Measurements from ENCODE around the gene ZYG11A.

The ZYG11A gene

DNA sequence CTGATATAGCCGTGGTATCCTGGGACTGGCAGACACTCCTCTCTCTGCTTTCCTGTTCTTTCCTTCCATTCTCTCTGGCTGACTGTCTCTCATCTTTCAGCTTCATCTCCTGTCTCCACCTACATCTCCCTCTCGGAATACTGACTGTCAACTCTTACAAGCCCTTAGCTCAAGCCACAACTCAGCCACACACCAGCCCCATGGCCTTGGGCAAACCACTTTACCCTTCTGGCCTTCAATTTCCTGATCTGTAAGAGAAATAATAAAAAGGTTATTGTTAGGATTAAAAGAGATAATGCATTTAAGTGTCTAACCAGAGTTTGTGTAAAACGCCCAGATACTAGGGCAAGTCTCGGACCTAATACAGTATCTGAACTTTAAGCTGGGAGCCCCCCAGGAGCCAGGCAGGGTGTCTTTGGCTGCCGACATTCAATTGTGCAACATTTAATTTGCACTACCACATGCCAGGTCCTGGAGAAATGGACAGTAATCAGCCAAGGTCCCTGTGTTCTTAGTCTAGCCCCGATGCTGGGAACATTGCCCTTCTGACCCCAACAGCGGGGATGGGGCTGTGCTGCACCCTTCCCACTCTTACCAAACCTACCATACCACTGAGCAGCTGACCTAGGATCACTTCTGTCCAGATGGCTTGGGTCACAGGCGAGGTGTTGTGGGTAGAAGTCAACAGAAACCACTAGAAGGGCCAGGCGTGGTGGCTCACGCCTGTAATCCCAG is 73.8 kb downstream of the ZYG11A start:
- DNase-seq (ENCODE audit: low read depth, low spot score), result no peak
- no peak overlapping the region for H3K4me3 ChIP-seq (ENCODE audit: low read depth, low read length)
- in situ Hi-C loops (cut with HindIII; ENCODE audit: low sequenced_read_pairs), result no loop called here
- TF ChIP-seq, protein P1, sequence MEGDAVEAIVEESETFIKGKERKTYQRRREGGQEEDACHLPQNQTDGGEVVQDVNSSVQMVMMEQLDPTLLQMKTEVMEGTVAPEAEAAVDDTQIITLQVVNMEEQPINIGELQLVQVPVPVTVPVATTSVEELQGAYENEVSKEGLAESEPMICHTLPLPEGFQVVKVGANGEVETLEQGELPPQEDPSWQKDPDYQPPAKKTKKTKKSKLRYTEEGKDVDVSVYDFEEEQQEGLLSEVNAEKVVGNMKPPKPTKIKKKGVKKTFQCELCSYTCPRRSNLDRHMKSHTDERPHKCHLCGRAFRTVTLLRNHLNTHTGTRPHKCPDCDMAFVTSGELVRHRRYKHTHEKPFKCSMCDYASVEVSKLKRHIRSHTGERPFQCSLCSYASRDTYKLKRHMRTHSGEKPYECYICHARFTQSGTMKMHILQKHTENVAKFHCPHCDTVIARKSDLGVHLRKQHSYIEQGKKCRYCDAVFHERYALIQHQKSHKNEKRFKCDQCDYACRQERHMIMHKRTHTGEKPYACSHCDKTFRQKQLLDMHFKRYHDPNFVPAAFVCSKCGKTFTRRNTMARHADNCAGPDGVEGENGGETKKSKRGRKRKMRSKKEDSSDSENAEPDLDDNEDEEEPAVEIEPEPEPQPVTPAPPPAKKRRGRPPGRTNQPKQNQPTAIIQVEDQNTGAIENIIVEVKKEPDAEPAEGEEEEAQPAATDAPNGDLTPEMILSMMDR (IDR thresholded peaks at IDR 0.05; ENCODE audit: low read depth, low read length), result no peak

DNA sequence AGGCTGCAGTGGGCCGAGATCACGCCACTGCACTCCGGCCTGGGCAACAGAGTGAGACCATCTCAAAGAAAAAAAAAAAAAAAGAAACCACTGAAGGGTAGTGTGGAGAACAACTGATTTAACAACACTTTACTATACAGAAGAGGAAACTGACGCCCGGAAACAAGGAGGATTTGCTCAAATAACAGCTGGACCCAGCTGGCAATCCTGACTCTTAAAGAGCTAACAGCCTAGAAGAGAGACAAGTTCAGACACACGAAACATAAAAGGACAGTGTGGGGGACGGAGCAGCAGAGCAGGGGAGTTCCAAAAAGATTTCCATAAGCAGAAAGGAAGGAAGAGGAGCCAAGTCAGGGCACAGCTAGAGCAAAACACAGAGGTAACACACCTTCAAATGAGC is 74.6 kb downstream of the ZYG11A start:
- in situ Hi-C loops (cut with HindIII; ENCODE audit: low sequenced_read_pairs), result no loop called here
- no peak for DNase-seq (ENCODE audit: low read depth, low spot score)
- H3K4me3 ChIP-seq (ENCODE audit: low read depth, low read length), result no peak overlapping the region
- TF ChIP-seq, protein P1 (IDR thresholded peaks at IDR 0.05; ENCODE audit: low read depth, low read length), result no peak

- no peak for DNase-seq (ENCODE audit: low read depth, low spot score)
- in situ Hi-C loops (cut with HindIII; ENCODE audit: low sequenced_read_pairs), result no loop called here
- TF ChIP-seq, protein P1 (IDR thresholded peaks at IDR 0.05; ENCODE audit: low read depth, low read length), result no peak
- H3K4me3 ChIP-seq (ENCODE audit: low read depth, low read length), result no peak overlapping the region
These were observed 75.0 kb downstream of the ZYG11A start for GRCh38 chr1:52917581-52917980.

- TF ChIP-seq, protein P1 (IDR thresholded peaks at IDR 0.05; ENCODE audit: low read depth, low read length), result no peak
- no peak for DNase-seq (ENCODE audit: low read depth, low spot score)
- H3K4me3 ChIP-seq (ENCODE audit: low read depth, low read length), result no peak overlapping the region
- in situ Hi-C loops (cut with HindIII; ENCODE audit: low sequenced_read_pairs), result no loop called here
These were observed 75.6 kb downstream of the ZYG11A start for GRCh38 chr1:52918201-52918600.

DNA sequence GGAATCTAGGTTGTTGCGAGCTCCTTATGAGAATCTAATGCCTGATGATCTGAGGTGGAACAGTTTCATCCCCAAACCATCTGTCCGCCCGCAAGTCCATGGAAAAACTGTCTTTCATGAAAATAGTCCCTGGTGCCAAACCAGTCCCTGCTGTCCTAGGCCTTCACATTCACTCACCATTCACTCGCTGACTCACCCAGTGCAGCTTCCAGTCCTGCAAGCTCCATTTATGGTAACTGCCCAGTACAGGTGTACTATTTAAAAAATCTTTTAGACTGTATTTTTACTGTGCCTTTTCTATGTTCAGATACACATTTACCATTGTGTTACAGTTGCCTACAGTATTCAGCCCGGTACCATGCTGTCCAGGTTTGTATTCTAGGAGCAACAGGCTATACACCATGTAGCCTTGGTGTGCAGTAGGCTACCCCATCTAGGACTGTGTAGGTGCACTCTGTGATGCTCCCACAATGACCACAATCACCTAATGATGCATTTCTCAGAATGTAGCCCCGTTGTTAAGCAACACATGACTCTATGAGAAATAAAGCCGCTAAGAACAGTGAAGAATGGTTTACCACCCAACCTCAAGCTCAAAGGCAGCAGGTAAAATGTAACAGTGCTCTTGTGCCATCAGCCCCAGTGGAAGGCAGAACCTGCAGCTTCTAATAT is 76.6 kb downstream of the ZYG11A start:
- no peak for DNase-seq (ENCODE audit: low read depth, low spot score)
- TF ChIP-seq, protein P1 (IDR thresholded peaks at IDR 0.05; ENCODE audit: low read depth, low read length), result no peak
- in situ Hi-C loops (cut with HindIII; ENCODE audit: low sequenced_read_pairs), result no loop called here
- no peak overlapping the region for H3K4me3 ChIP-seq (ENCODE audit: low read depth, low read length)

- no peak overlapping the region for H3K4me3 ChIP-seq (ENCODE audit: low read depth, low read length)
- no peak for DNase-seq (ENCODE audit: low read depth, low spot score)
- in situ Hi-C loops (cut with HindIII; ENCODE audit: low sequenced_read_pairs), result no loop called here
- TF ChIP-seq, protein P1 (IDR thresholded peaks at IDR 0.05; ENCODE audit: low read depth, low read length), result no peak
These were observed 77.3 kb downstream of the ZYG11A start for GRCh38 chr1:52919723-52920483.

All from astrocyte of the spinal cord (primary cell).